Transverse colon (tissue), 4 donors: Measurements from ENCODE around the gene VTI1A. TPM values are rescaled to one million over a fixed set of nuclear protein-coding genes. Genes with fewer than 3 reads are reported as not detected.

Source experiments
- DNase-seq: peaks from one replicate; pipeline ENCODE4 v3.0.0-alpha.2; 2019
- H3K27ac ChIP-seq, 4 donors: fragments of 200-600 bp; sonication (generic); 2 replicates each; pipeline ENCODE4 v1.5.1; 2016 to 2018; ENCODE audit warnings: inconsistent platforms in 4 of 4
- H3K27me3 ChIP-seq: fragments of 200-600 bp; sonication (generic); 2 replicates; pipeline ENCODE4 v1.5.1; 2017; ENCODE audit warnings: inconsistent platforms
- H3K36me3 ChIP-seq, 4 donors: fragments of 200-600 bp; sonication (generic); 2 replicates each; pipeline ENCODE4 v1.5.1; 2017 to 2019; ENCODE audit warnings: inconsistent platforms in 4 of 4
- H3K4me1 ChIP-seq, 4 donors: fragments of 200-600 bp; sonication (generic); 2 replicates each; pipeline ENCODE4 v1.5.1; 2017 to 2020; ENCODE audit warnings: inconsistent platforms in 4 of 4
- H3K4me3 ChIP-seq, 4 donors: fragments of 200-600 bp; sonication (generic); 1 replicate in 1 of 4; 2 replicates in 3 of 4; pipeline versions ENCODE4 v1.5.1 to v1.6.1; 2017 to 2019; ENCODE audit warnings: inconsistent platforms in 4 of 4
- H3K9me3 ChIP-seq, 2 donors: fragments of 200-600 bp; sonication (generic); 2 replicates each; pipeline ENCODE4 v1.5.1; 2017 to 2019; ENCODE audit warnings: inconsistent platforms in 2 of 2
- EP300 ChIP-seq: sonication (generic); formaldehyde crosslinking; IDR thresholded peaks from one replicate; pipeline ENCODE4 v1.6.1; 2017; ENCODE audit warnings: antibody characterized with exemption, low read depth
- POLR2A ChIP-seq: fragments of 450-650 bp; IDR thresholded peaks from one replicate; pipeline ENCODE4 v1.6.1; 2016; ENCODE audit warnings: antibody characterized with exemption, mild to moderate bottlenecking, moderate library complexity
- POLR2AphosphoS5 ChIP-seq, 3 donors: sonication (generic); formaldehyde crosslinking; IDR thresholded peaks; one replicate each; pipeline ENCODE4 v1.6.1; 2016; ENCODE audit warnings: antibody characterized with exemption in 3 of 3
- WGBS, 2 donors: methylation state at CpG; one replicate each; pipeline ENCODE4 v1.1.5; 2018; ENCODE audit warnings: low coverage in 1 of 2; 5-methylcytosine and 5-hydroxymethylcytosine counted together
- in situ Hi-C, 4 donors: fragments of 200-750 bp; cut with MboI; loops; one replicate each; pipeline versions ENCODE4 v1.15.0 to v1.15.1; 2017; ENCODE audit warnings: low sequenced_read_pairs in 3 of 4, low pct_ligation_motif_present in 1 of 4, low pct_unique_long_range_greater_than_20kb in 1 of 4
- intact Hi-C: fragments of 100-400 bp; cut with DNase I; formaldehyde crosslinking; loops from one replicate; pipeline ENCODE4 v1.15.1; 2023; ENCODE audit warnings: low total_unique reads
- total RNA-seq, 4 donors: library from RNA; depleted of rRNA; stranded (reverse); fragments of >200 nt; gene quantifications; one replicate each; pipeline ENCODE4 v1.1.0, GENCODE V29; 2016
- TF ChIP-seq, protein P1 (sequence below), 5 experiments: fragments of 200-600 bp in 3 of 5; fragments of 450-650 bp in 2 of 5; sonication (generic) in 3 of 5; IDR thresholded peaks; 1 replicate in 2 of 5; 2 replicates in 3 of 5; pipeline ENCODE4 v1.5.1; 2016 to 2017; ENCODE audit warnings: antibody characterized with exemption in 5 of 5, inconsistent platforms in 3 of 5, mild to moderate bottlenecking in 2 of 5, moderate library complexity in 1 of 5

VTI1A gene
- total RNA-seq, 4 donors from 2014 or later: 65.8 to 211 (median 149) TPM

DNA sequence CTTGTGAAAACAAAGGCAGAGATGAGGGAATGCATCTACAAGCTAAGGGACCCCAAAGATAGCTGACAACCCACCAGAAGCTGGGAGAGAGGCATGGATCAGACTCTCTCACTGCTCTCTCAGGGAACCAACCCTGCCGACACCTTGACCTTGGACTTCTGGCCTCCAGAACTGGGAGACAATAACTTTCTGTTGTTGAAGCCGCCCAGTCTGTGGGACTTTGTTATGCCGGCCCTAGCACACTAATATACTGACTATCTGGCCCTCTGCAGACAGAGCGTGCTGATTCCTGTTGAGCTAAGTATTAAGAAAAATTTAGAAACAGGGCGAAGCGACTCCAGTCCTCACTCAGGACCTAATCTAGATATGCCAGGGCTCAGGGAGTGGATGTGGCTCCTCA lies 358.7 kb downstream of the VTI1A start:
- DNase-seq: peak; percentile 39
- in situ Hi-C loops: no loop called here
- Histone ChIP-seq H3K4me3 (no peak overlapping the region), H3K36me3 (no peaks in the 10 kb centered on the region), H3K27ac (no peak overlapping the region), H3K4me1 (peaks cover 0 to 30% (median 16%) of the 10 kb centered on the region in 4 donors), H3K9me3 (no peaks in the 10 kb centered on the region), H3K27me3 (no peaks in the 10 kb centered on the region)
- TF ChIP-seq POLR2A (no peak), POLR2AphosphoS5 (IDR thresholded peaks at IDR 0.05) (no peak), EP300 (no peak)
- TF ChIP-seq, protein P1, sequence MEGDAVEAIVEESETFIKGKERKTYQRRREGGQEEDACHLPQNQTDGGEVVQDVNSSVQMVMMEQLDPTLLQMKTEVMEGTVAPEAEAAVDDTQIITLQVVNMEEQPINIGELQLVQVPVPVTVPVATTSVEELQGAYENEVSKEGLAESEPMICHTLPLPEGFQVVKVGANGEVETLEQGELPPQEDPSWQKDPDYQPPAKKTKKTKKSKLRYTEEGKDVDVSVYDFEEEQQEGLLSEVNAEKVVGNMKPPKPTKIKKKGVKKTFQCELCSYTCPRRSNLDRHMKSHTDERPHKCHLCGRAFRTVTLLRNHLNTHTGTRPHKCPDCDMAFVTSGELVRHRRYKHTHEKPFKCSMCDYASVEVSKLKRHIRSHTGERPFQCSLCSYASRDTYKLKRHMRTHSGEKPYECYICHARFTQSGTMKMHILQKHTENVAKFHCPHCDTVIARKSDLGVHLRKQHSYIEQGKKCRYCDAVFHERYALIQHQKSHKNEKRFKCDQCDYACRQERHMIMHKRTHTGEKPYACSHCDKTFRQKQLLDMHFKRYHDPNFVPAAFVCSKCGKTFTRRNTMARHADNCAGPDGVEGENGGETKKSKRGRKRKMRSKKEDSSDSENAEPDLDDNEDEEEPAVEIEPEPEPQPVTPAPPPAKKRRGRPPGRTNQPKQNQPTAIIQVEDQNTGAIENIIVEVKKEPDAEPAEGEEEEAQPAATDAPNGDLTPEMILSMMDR (IDR thresholded peaks at IDR 0.05): no peak
- intact Hi-C loops: no loop called here
- 94% methylated on average over 6 of the region's 6 CpGs; no CpG with 5 or more reads in 1 of the 2 donors for WGBS, 2 donors

DNA sequence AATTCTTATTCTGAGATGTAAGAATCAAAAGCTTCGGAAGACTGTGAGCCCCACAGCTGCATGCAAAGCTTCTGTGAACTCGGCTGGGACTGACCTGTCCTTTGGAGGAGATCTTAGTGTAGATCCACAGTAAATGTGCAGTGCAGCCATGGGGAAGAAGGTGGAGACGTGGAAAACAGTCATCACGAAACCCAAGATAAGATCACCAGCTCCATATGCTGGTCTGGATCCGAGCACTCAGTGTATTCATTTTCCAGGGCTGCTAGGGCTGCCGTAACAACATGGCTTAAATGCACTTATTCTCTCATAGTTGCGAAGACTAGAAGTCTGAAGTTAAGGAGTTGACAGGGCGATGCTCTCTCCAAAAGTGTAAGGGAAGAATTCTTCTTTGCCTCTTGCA lies 360.0 kb downstream of the VTI1A start:
- no peak overlapping the region for H3K4me3 ChIP-seq
- in situ Hi-C loops: no loop called here
- no peak overlapping the region for H3K27ac ChIP-seq
- H3K9me3 ChIP-seq: no peaks in the 10 kb centered on the region
- H3K4me1 ChIP-seq: peaks cover 0 to 28% (median 18%) of the 10 kb centered on the region in 4 donors
- TF ChIP-seq EP300: no peak
- TF ChIP-seq POLR2AphosphoS5 (IDR thresholded peaks at IDR 0.05): no peak
- TF ChIP-seq, protein P1 (IDR thresholded peaks at IDR 0.05): no peak
- no peak for TF ChIP-seq POLR2A
- WGBS, 2 donors: 95 to 98% methylated on average over 6 to 8 of the region's 8 CpGs
- no peaks in the 10 kb centered on the region for H3K27me3 ChIP-seq
- H3K36me3 ChIP-seq: no peaks in the 10 kb centered on the region
- intact Hi-C loops: no loop called here
- no peak for DNase-seq

DNA sequence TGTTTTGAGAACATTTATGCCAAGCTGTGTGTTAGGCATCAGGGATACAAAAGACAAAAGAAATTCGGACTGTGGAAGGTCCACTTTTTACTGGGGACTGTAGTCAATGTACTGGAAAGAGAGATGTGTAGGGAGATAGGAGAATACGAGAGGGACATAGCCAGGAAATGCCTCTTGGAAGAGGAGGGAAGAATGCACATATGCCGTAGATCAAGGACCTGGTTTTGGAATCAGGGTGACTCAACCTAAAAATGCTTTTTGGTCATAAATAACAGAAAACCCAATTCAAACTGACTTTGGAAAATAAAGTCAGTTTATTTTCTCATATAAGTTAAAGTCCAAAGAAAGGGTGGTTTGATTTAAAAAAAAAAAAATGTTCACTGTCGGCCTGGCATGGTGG lies 362.7 kb downstream of the VTI1A start:
- Histone ChIP-seq H3K27ac (no peak overlapping the region), H3K4me1 (peaks cover 0 to 18% (median 12%) of the 10 kb centered on the region in 4 donors), H3K9me3 (no peaks in the 10 kb centered on the region), H3K4me3 (no peak overlapping the region), H3K36me3 (no peaks in the 10 kb centered on the region), H3K27me3 (no peaks in the 10 kb centered on the region)
- DNase-seq: no peak
- WGBS, 2 donors: 87 to 95% methylated on average over 4 of the region's 4 CpGs
- TF ChIP-seq EP300 (no peak), POLR2A (no peak), POLR2AphosphoS5 (IDR thresholded peaks at IDR 0.05) (no peak)
- TF ChIP-seq, protein P1 (IDR thresholded peaks at IDR 0.05): no peak
- intact Hi-C loops: no loop called here
- in situ Hi-C loops: no loop called here

DNA sequence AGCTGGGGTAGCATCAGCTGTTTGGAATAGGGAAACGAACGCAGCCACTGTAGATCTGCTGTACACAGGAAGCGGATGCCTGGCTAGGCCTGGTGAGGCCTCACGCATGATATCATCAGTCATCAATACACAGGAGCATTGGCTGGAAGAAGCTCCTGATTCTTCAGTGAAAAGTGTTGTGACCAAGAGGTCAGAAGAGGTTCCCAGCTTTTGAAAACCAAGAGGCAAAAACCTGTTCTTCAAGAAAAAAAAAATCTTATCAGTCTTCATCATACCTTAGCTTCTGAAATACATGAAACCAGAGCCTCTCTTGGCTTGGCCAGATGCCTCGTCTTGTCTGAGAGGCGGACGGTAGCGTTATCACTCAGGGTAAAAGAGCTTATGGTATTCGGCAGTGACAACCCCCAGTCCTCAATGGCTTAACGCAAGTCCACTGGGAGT lies 363.7 kb downstream of the VTI1A start:
- Histone ChIP-seq H3K4me1 (peaks cover 0 to 17% (median 9%) of the 10 kb centered on the region in 4 donors), H3K4me3 (no peak overlapping the region), H3K27ac (no peak overlapping the region), H3K36me3 (no peaks in the 10 kb centered on the region), H3K9me3 (no peaks in the 10 kb centered on the region), H3K27me3 (no peaks in the 10 kb centered on the region)
- no peak for DNase-seq
- intact Hi-C loops: no loop called here
- in situ Hi-C loops: no loop called here
- TF ChIP-seq POLR2A (no peak), EP300 (no peak), POLR2AphosphoS5 (IDR thresholded peaks at IDR 0.05) (no peak)
- TF ChIP-seq, protein P1 (IDR thresholded peaks at IDR 0.05): no peak
- WGBS, 2 donors: 95 to 96% methylated on average over 8 to 10 of the region's 10 CpGs
